Lower leg skin (tissue), 4 donors: ENCODE measurements around the gene EDN1. TPM values are rescaled to one million over a fixed set of nuclear protein-coding genes. Genes with fewer than 3 reads are reported as not detected.

ENCODE experiments used
- DNase-seq, 2 donors: peaks; one replicate each; pipeline ENCODE4 v3.0.0-alpha.2; 2019; ENCODE audit warnings: low spot score in 2 of 2
- H3K4me3 ChIP-seq: fragments of 200-600 bp; sonication (generic); 2 replicates; pipeline ENCODE4 v1.5.1; 2017; ENCODE audit warnings: mild to moderate bottlenecking, low read depth; ENCODE audit not compliant: poor library complexity, severe bottlenecking
- CTCF ChIP-seq, 3 donors: fragments of 450-650 bp; IDR thresholded peaks; one replicate each; pipeline ENCODE4 v1.5.1; 2016; ENCODE audit warnings: antibody characterized with exemption in 3 of 3, mild to moderate bottlenecking in 3 of 3, moderate library complexity in 2 of 3
- POLR2A ChIP-seq, 2 donors: fragments of 450-650 bp; IDR thresholded peaks; one replicate each; pipeline ENCODE4 v1.6.1; 2016 to 2017; ENCODE audit warnings: antibody characterized with exemption in 2 of 2, mild to moderate bottlenecking in 1 of 2, moderate library complexity in 1 of 2
- WGBS, 2 donors: methylation state at CpG; one replicate each; pipeline ENCODE4 v1.1.5; 2018; 5-methylcytosine and 5-hydroxymethylcytosine counted together
- intact Hi-C: fragments of 100-400 bp; cut with DNase I; formaldehyde crosslinking; loops from one replicate; pipeline ENCODE4 v1.15.0; 2023; ENCODE audit warnings: low total_unique reads
- total RNA-seq, 4 donors: library from RNA; depleted of rRNA; stranded (reverse); fragments of >200 nt; gene quantifications; one replicate each; pipeline ENCODE4 v1.1.0, GENCODE V29; 2016

EDN1 gene
- total RNA-seq, 4 donors from 2014 or later: 11.1 to 42.6 (median 15.5) TPM

- peak in 1 of 2 donors; percentile 25 for DNase-seq
- H3K4me3 ChIP-seq: peak overlapping the region; percentile 11
- WGBS, 2 donors: 42 to 47% methylated on average over 8 to 13 of the region's 13 CpGs
- intact Hi-C loops: loop anchor here (5.0 to 10.0 kb wide), 2 partner anchors 633 to 701 kb away; no protein-coding TSS in a partner anchor
- TF ChIP-seq POLR2A (IDR thresholded peaks at IDR 0.05) (no peak), CTCF (IDR thresholded peaks at IDR 0.05) (no peak)
Measured at GRCh38 chr6:12288211-12288618, 1.9 kb upstream of the EDN1 start.

DNA sequence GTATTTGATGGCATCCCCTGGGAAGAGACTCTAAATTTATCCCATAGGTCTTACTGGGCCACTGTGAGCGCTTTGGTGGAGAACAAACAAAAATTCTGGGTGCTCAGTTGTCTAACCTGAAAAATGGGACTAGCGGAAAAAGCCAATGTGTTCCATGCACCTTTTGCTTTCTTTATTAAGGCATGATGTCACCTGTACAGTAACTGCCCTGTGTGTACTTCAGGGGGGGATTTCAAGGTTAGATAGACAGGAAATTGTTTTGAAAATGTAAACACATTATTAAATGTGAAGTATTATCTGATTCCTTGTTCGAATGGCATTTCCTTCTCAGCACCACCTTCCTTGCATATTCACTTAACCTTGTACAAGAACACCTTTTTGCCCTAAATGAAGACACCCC, 1.2 kb upstream of the EDN1 start:
- 62 to 63% methylated on average over 3 of the region's 3 CpGs for WGBS, 2 donors
- no peak for DNase-seq
- TF ChIP-seq CTCF (IDR thresholded peaks at IDR 0.05) (no peak), POLR2A (IDR thresholded peaks at IDR 0.05) (no peak)
- intact Hi-C loops: loop anchor here (5.0 to 10.0 kb wide), 2 partner anchors 634 to 702 kb away; no protein-coding TSS in a partner anchor
- no peak overlapping the region for H3K4me3 ChIP-seq

DNA sequence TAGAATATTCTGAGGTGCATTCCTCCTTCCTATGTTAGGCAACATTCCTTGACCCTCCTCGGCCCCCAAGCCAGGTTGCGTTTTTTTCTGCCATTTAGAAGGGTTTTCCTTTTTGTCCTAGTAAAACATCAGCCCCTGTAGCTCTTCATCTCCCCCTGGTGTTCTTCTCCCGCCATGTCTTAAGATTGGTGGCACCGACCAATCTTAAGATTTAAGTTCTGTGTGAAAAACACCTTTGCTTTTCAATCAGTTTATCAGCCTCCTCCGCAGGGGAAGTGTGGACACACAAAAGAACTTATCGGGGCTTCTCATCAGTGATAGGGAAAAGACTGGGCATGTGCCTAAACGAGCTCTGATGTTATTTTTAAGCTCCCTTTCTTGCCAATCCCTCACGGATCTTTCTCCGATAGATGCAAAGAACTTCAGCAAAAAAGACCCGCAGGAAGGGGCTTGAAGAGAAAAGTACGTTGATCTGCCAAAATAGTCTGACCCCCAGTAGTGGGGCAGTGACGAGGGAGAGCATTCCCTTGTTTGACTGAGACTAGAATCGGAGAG, 719 bp upstream of the EDN1 start:
- no peak for TF ChIP-seq POLR2A (IDR thresholded peaks at IDR 0.05)
- no peak for TF ChIP-seq CTCF (IDR thresholded peaks at IDR 0.05)
- intact Hi-C loops: loop anchor here (5.0 to 10.0 kb wide), 2 partner anchors 635 to 702 kb away; no protein-coding TSS in a partner anchor
- peak overlapping the region; percentile 10 for H3K4me3 ChIP-seq
- DNase-seq: peak in 1 of 2 donors; percentile 60
- WGBS, 2 donors: 3% methylated on average over 13 of the region's 13 CpGs

DNA sequence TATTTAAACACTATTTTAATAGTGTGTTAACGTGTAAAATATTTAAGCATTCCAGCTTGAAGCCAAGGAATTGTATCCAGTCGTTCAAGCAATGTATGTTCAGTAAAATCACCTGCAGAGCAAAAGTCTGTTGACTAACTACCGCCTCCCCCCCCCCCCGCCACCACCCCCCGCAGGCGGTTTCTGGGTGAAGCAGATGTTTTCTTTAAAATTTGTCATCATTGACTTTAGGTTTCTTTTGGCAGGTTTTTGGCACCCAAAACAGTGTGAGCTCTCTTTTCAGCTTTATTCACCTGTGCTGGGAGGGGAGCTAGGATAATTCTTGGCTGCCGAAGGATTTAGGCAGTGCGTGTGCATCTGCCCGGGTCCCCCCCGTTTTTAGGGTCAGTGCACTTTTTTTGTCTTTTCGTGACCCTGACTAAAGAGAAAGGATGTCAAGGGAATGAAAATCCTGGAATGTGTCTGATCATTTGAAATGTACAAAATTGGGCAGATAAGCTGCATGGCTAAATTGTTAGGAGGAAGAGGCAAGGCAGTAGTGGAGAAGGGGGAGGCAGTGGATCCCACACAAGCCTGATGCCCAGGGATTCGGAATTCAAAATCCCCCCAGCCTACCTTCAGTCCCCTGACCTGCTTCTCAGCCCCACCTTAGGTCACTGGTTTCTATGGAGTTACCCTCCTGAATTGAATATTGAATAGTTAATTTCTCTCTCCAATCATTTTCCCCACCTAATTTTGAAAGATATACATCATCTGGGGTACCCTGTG, 1.1 kb downstream of the EDN1 start:
- intact Hi-C loops: no loop called here
- TF ChIP-seq POLR2A (IDR thresholded peaks at IDR 0.05) (no peak), CTCF (IDR thresholded peaks at IDR 0.05) (no peak)
- 18 to 28% methylated on average over 12 of the region's 12 CpGs for WGBS, 2 donors
- H3K4me3 ChIP-seq: peak overlapping the region; percentile 16
- no peak for DNase-seq

GRCh38 chr6:12291839-12292604, 1.9 kb downstream of the EDN1 start:
- H3K4me3 ChIP-seq: peak overlapping the region; percentile 16
- intact Hi-C loops: no loop called here
- 41 to 64% methylated on average over 15 of the region's 15 CpGs for WGBS, 2 donors
- TF ChIP-seq POLR2A (IDR thresholded peaks at IDR 0.05) (no peak), CTCF (IDR thresholded peaks at IDR 0.05) (no peak)
- no peak for DNase-seq
